AG04449 (cell line): ENCODE results near the gene MAGEA12.
"Not testable (repeated sequence)": the region's sequence is repeated elsewhere in the genome, so short reads cannot be mapped to it uniquely, and the experiment has no call there.

Experiments used
- CTCF ChIA-PET: fragments of 350-600 bp; formaldehyde crosslinking; extraction: SDS; loops from one replicate; lab custom pipeline; 2021; ENCODE audit warnings: antibody characterized with exemption; lab: Yijun Ruan, JAX
- POLR2A ChIA-PET: fragments of 400-600, 350-600 bp; formaldehyde crosslinking; extraction: SDS; loops from one replicate; lab custom pipeline; 2020; ENCODE audit warnings: antibody characterized with exemption, inconsistent platforms; lab: Yijun Ruan, JAX
- DNase-seq: peaks from one replicate; pipeline ENCODE4 v3.0.0-alpha.2; 2010; ENCODE audit warnings: low read depth, low spot score
- H3K4me3 ChIP-seq: 2 replicates; pipeline ENCODE4 v1.5.1; 2011; ENCODE audit warnings: low read depth, mild to moderate bottlenecking, control low read depth, low read length
- TF ChIP-seq, protein P1 (sequence below): IDR thresholded peaks from one replicate; pipeline ENCODE4 v1.5.1; 2011; ENCODE audit warnings: mild to moderate bottlenecking, moderate library complexity, low read length, control low read depth, inconsistent platforms; ENCODE audit not compliant: insufficient read depth; ENCODE audit errors: missing control alignments

Gene MAGEA12

GRCh38 chrX:152735101-152735500 lies 1.5 kb downstream of the MAGEA12 start:
- CTCF ChIA-PET, result no interaction called here
- POLR2A ChIA-PET, result no interaction called here
- DNase-seq, result no peak
- H3K4me3 ChIP-seq, result no peak overlapping the region
- TF ChIP-seq, protein P1, sequence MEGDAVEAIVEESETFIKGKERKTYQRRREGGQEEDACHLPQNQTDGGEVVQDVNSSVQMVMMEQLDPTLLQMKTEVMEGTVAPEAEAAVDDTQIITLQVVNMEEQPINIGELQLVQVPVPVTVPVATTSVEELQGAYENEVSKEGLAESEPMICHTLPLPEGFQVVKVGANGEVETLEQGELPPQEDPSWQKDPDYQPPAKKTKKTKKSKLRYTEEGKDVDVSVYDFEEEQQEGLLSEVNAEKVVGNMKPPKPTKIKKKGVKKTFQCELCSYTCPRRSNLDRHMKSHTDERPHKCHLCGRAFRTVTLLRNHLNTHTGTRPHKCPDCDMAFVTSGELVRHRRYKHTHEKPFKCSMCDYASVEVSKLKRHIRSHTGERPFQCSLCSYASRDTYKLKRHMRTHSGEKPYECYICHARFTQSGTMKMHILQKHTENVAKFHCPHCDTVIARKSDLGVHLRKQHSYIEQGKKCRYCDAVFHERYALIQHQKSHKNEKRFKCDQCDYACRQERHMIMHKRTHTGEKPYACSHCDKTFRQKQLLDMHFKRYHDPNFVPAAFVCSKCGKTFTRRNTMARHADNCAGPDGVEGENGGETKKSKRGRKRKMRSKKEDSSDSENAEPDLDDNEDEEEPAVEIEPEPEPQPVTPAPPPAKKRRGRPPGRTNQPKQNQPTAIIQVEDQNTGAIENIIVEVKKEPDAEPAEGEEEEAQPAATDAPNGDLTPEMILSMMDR, result no peak

GRCh38 chrX:152735860-152736511 lies 2.4 kb downstream of the MAGEA12 start:
- CTCF ChIA-PET, result no interaction called here
- TF ChIP-seq, protein P1, result no peak
- DNase-seq, result no peak
- POLR2A ChIA-PET, result no interaction called here
- H3K4me3 ChIP-seq, result no peak overlapping the region

DNA sequence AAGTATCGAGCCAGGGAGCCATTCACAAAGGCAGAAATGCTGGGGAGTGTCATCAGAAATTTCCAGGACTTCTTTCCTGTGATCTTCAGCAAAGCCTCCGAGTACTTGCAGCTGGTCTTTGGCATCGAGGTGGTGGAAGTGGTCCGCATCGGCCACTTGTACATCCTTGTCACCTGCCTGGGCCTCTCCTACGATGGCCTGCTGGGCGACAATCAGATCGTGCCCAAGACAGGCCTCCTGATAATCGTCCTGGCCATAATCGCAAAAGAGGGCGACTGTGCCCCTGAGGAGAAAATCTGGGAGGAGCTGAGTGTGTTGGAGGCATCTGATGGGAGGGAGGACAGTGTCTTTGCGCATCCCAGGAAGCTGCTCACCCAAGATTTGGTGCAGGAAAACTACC lies 3.0 kb downstream of the MAGEA12 start:
- CTCF ChIA-PET, POLR2A ChIA-PET, H3K4me3 ChIP-seq, DNase-seq: not testable (repeated sequence)

DNA sequence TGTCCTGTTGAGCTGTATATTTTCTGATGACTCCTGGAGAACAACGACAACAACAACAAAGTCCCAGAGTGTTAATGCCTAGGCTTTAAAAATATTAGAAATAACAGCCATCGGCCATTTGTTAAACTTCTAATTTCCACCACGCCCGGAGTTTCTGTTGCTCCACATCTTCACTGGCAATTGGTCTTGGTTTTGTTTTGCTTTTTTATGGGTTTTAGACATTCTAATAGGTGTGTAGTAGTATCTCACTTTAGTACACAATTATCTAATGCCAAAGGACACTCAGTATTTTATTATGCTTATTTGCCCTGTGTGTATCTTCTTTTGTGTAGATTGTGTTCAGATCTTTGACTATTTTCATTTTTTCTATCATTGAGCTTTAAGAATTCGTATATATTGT lies 5.0 kb downstream of the MAGEA12 start:
- ChIA-PET CTCF (no interaction called here), POLR2A (no interaction called here)
- TF ChIP-seq, protein P1, result no peak

GRCh38 chrX:152753686-152754650 lies 20.4 kb downstream of the MAGEA12 start, which contains the start of gene MAGEA2:
Gene MAGEA2 (minus strand): TSS chrX:152753842. CDS start chrX:152751363, 2,479 bp downstream.
- H3K4me3 ChIP-seq, CTCF ChIA-PET, POLR2A ChIA-PET, DNase-seq: not testable (repeated sequence)

More for the DNA sequence above, 5.0 kb downstream of the MAGEA12 start:
- DNase-seq, result no peak
- H3K4me3 ChIP-seq, result no peak overlapping the region

DNA sequence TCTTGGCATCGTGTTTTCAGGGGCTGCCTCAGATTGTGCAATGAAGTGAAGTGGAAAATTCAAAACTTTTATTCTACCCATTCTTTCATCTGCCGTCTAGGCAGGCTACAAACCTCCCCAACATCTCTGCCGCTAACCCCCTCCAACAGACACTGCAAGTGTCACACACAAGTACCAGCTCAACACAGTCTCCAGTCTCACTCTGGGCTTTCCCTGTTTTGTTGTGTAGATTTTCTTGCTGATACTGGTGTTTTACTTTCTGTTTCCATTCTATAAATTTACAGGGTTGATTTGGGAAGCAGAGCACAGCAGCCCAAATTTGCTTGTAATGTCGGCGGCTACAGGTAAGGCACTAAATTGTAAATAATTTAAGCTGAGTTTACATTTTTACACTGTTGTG lies 21.3 kb downstream of the MAGEA12 start:
- CTCF ChIA-PET, DNase-seq, H3K4me3 ChIP-seq, POLR2A ChIA-PET: not testable (repeated sequence)

GRCh38 chrX:152758918-152759317 lies 25.4 kb downstream of the MAGEA12 start, which contains the start of gene CSAG3:
Gene CSAG3 (plus strand): TSS chrX:152759218.
- H3K4me3 ChIP-seq, CTCF ChIA-PET, DNase-seq, POLR2A ChIA-PET: not testable (repeated sequence)

DNA sequence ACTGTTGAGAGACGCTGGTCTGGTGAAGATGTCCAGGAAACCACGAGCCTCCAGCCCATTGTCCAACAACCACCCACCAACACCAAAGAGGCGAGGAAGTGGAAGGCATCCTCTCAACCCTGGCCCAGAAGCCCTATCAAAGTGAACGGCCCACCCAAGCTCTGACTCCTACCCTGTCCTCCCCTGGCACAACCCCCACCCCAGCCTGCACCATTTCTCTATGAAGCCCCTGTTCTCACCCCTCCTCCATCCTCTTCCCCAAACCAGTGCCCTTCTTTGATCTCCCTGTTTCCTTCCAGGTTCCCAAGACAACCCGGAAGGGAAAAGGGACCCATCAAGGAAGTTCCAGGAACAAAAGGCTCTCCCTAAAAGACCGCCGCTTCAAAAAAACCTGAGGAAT lies 26.0 kb downstream of the MAGEA12 start:
- H3K4me3 ChIP-seq, POLR2A ChIA-PET, DNase-seq, CTCF ChIA-PET: not testable (repeated sequence)

GRCh38 chrX:152761582-152761981 lies 28.0 kb downstream of the MAGEA12 start:
- CTCF ChIA-PET, POLR2A ChIA-PET, DNase-seq, H3K4me3 ChIP-seq: not testable (repeated sequence)

DNA sequence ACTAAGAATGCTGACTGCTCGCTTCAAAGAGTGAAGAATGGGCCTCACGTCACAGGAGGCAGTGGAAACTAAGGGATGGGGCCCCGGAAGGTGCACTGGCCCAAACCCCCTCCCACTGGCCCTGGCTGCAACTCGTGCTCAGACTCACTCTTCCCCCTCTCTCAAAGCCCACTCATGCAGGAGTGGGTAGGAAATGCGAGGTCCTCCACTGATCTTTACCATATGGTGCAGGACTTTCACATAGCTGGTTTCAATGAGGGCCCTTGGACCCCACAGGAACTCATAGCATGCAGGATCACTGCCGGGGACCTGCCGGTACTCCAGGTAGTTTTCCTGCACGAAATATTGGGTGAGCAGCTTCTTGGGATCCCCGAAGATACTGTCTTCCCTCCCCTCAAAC lies 33.0 kb downstream of the MAGEA12 start:
- CTCF ChIA-PET, H3K4me3 ChIP-seq, DNase-seq, POLR2A ChIA-PET: not testable (repeated sequence)

DNA sequence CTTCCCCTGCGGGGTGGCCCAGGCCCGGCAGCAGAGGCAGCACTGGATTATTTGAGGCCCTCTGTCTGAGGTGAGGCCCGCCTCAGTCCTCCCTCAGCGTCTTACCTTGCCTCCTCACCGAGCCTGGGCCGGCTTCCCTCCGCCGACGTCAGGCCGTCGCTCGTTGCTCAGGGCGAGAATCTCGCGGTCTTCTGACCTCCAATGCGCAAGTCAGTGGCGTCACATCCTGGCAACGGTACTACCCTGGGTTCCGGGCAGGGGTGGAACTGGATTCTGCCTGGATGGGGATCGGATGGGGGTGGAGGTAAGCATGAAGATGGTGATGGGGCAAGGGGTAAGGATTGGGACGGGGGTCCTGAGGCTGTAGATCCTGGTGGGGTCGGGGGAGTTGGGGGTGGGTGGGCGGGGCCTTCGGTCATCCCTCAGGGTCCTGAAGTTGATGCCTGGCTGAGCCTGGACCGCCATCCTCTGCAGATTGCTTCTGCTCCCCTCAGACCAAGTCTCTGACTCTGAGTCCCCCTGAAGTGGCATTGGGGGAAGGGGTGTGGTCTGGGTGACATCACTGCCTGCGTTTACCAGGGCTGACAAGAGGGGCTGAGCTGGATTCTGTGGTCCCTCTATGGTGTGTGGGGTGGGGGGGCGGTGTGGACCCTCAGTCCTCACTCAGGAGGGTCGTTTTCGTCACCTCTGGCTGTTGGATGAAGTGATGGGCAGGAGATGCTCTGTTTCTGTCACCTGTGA lies 36.2 kb downstream of the MAGEA12 start, which contains the start of gene MAGEA6:
MAGEA6 (minus strand) TSS at position 141 of the 741 bp plus-strand sequence. CDS start 2,039 bp downstream, outside the sequence.
- CTCF ChIA-PET, H3K4me3 ChIP-seq: not testable (repeated sequence)

GRCh38 chrX:152787062-152787461 lies 53.5 kb downstream of the MAGEA12 start:
- H3K4me3 ChIP-seq, DNase-seq, CTCF ChIA-PET, POLR2A ChIA-PET: not testable (repeated sequence)

More for the DNA sequence above, 36.2 kb downstream of the MAGEA12 start, which contains the start of gene MAGEA6:
- DNase-seq, POLR2A ChIA-PET: not testable (repeated sequence)
